Stimulated activated CD8-positive, alpha-beta memory T cell treated with anti-CD3 and anti-CD28 coated beads, Interleukin-2, amount 100 ng/mL, for 1 hour (primary cell): Measurements from ENCODE around the gene CAPN9.
"Not testable (repeated sequence)": the region's sequence is repeated elsewhere in the genome, so short reads cannot be mapped to it uniquely, and the experiment has no call there.

Source experiments
- DNase-seq, 2 donors: peaks; one replicate each; pipeline ENCODE4 v3.0.0-alpha.2; 2020; ENCODE audit warnings: low read depth in 2 of 2

The CAPN9 gene

GRCh38 chr1:230747890-230748800, 957 bp downstream of the CAPN9 start:
- DNase-seq = no peak

DNA sequence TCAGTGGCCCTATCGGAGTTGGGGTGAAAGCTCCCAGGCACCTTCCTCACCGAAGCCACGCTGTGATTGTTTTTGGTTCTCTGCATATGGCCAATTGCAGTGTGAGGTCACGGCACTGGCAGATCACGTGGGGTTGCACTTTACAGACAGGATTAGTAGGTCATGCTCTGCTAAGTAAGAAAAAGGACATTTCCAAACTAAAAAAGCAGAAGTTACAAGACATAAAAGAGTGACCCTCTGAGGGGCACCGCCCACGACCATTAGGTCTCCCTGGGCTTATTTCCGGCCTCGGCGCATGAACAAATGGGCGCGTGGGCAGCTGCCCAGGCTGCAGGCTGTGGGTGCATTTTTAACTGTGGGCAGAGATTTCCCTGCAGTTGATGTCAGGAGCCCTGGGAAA, 2.0 kb downstream of the CAPN9 start:
- no peak for DNase-seq

- DNase-seq = no peak
Measured at GRCh38 chr1:230749635-230750034, 2.4 kb downstream of the CAPN9 start.

DNA sequence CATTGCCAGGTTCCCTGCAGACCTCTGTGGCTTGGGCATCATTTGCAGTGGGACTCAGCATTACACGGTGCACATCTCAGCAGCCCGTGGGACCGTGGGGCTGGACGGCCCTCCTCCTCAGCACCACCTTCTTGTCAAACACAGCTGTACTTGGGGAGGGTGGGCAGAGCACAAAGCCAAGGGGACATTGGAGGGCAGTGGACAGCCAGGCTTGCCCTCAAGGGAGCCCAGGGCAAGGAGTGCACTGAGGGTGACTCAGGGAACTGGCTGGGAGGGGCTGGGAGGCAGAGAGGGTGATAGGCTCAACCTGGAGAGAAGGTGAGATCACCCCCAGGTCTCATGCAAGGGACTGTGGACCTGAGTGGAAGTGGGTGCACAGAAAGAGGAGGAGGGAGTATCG, 3.4 kb downstream of the CAPN9 start:
- DNase-seq = no peak

- no peak for DNase-seq
Measured at GRCh38 chr1:230750986-230751625, 3.9 kb downstream of the CAPN9 start.

DNA sequence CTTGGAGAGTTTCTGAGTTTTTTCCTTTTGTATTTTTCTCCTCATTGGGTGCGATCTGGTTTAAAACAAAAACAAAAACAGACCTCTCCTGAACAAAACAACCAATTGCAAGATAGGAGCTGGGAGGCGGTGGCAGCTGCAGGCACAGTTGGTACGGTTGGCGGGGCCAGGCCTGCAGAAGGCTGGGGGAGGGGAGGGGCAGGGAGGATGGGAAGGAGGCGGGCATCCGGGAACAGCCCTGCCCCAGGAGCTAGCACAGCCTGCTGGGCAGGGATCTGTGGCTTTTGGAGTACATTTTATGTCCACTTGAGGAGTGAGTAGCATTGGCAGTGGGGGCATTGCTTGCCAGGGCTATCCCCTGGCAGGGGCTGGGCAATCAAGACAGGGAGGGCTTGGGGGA, 5.2 kb downstream of the CAPN9 start:
- DNase-seq = no peak

DNA sequence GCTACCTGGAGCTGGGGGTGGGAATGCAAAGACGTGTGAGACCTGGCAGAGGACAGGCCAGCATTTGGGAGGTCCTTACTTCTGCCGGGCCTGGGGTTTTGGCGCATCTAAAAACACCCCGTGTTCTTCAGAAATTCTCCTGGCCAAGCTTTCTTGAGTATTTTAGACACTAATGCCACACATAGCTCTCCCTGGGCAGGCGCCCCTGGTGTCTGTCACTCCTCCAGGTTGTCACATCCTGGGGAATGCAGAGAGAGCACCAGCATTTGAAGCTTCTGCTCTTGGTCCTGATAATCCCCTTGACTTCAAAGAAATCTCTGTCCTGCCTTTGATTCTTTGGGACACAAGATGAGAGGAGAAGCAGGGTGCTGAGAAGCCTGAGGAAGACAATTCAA, 6.0 kb downstream of the CAPN9 start:
- no peak for DNase-seq

GRCh38 chr1:230753586-230754251, 6.5 kb downstream of the CAPN9 start:
- DNase-seq = no peak

GRCh38 chr1:230754796-230755195, 7.6 kb downstream of the CAPN9 start:
- DNase-seq = no peak

DNA sequence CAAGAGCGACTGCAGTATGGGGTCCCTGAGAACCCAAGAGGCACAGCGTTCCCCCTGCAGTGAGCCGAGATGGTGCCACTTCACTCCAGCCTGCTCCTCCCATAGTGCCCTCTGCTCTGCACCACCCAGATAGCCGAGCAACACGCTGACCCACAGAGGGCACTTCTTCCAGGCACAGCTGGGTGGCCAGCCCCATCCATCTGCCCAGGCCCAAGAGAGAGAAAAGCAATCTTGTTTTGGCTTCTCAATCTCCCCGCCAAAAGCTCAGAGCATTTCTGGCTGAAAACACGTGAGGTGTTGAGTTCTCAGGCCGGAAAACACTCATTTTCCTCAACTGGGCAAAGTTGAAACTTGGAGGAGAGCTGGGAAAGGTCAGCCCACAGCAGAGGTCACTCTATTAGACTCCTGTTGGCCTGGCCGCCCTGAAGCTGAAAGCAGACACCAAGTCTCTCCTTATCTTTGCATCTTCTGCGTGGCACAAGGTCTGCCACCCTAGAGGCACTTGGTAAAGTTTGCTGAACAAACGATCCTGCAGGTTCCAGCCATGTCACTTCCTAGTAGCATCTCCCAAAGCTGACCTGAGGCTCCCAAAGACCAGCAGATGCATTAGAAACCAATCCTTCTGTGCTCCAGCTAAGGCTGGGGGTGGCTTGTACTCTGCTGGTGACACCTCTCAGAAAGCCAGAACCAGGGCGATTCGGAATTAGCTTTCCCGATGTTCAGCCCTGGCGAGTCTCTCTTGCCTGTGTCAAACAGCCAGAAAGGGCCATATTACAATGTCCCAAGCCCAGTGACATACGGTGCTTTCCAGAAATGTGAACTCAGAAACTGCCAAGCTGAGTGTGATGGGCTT, 10.9 kb downstream of the CAPN9 start:
- no peak for DNase-seq

DNA sequence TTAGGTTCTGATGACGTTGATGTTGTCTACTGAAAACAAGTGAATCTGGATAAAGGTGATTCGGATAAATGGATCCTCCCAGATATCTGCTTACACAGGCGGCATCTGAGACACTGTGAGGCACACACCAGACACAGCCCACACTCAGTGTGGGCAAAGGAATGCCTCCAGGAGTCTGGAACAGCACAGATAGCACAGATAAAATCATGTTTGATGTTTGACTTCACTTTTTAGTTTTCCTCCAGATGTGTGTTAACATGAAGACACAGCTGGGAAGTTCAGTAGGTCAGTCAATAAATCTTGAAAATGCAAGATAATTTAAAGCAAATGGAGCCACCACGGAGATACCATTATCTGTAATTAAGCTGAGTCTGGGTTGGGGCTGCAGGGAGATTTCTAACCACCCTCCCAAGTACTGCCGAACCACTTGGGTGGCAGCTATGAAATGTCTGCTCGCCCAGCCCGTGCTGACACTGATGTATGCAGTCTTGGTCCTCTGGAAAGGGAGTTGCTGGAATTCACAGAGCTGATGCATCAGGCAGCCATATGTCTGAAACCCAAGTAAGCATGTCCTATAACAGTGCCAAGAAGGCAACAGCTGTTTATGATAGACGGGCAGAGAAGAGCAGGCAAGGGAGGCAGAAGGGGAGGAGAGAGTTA, 11.7 kb downstream of the CAPN9 start:
- no peak for DNase-seq

GRCh38 chr1:230759369-230760065, 12.3 kb downstream of the CAPN9 start:
- no peak for DNase-seq

DNA sequence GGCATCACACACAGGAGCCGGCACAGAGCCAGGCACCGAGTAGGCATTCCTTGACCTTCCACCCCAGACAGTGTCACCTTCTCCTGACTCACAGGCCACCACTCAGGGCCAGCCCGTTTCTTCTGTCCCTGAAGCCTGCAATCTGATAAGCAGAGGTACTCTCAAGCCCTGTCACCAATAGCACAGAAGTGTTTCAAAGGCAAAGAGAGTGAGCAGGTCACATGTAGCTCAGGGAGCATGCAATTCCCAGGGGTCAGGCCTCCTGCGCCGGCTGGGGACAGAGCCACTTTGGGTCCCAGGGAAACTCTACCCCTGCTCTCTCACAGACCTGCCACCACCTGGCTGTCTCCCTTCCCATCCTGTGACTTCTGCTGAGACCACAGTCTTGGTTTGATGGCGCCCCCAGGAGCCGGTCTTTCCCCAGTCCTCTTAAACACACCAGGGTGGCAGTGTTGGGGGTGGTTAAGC, 13.2 kb downstream of the CAPN9 start:
- DNase-seq = no peak

- DNase-seq = no peak
Measured at GRCh38 chr1:230761443-230762167, 14.4 kb downstream of the CAPN9 start.

GRCh38 chr1:230763927-230764591, 16.9 kb downstream of the CAPN9 start:
- no peak for DNase-seq

- no peak for DNase-seq
Measured at GRCh38 chr1:230766318-230766717, 19.1 kb downstream of the CAPN9 start.

- DNase-seq = not testable (repeated sequence)
Measured at GRCh38 chr1:230767859-230768612, 20.8 kb downstream of the CAPN9 start.

DNA sequence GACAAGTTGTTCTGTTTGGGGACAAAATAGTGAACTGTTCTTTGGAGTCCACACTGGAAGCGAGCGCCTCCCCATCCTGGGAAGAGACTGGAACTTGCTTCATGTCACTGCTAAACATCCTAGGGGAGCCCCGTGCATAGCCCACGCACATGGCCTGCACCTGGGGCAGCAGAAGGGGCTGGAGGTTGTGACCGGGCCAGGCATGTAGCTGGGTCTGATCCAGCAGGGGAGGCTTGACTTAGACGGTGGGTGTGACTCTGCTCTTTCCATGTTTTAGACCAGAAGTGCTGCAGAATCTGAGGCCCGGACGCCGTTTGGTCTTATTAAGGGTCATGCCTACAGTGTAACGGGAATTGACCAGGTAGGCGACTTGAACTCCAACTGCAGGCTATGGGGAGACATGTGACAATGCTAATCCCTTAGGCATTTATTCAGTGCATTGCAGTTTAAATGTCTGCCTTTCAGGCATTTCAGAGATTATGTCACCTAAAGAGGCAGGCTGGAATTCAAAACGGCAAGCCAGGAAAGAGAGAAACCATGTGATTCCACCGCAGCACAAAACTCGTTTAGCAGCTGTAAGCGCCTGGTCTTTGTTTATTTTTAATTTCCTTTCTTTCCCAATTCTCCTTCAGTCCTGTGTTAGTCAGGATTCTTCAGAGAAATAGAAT, 21.8 kb downstream of the CAPN9 start:
- no peak for DNase-seq
